Tibial nerve (tissue), 4 donors: ENCODE results near the gene FAM174A.

ENCODE experiments used
- EP300 ChIP-seq, 2 donors: sonication (generic); formaldehyde crosslinking; IDR thresholded peaks; one replicate each; pipeline ENCODE4 v1.6.1; 2017; ENCODE audit warnings: antibody characterized with exemption in 2 of 2, mild to moderate bottlenecking in 1 of 2
- TF ChIP-seq, protein P1 (sequence below), 5 experiments: fragments of 200-600 bp in 3 of 5; fragments of 450-650 bp in 2 of 5; sonication (generic) in 3 of 5; IDR thresholded peaks; one replicate each; pipeline ENCODE4 v1.5.1; 2016 to 2019; ENCODE audit warnings: antibody characterized with exemption in 5 of 5, mild to moderate bottlenecking in 3 of 5, moderate library complexity in 2 of 5

GRCh38 chr5:100520348-100520747 lies 14.8 kb upstream of the FAM174A start:
- TF ChIP-seq, protein P1, sequence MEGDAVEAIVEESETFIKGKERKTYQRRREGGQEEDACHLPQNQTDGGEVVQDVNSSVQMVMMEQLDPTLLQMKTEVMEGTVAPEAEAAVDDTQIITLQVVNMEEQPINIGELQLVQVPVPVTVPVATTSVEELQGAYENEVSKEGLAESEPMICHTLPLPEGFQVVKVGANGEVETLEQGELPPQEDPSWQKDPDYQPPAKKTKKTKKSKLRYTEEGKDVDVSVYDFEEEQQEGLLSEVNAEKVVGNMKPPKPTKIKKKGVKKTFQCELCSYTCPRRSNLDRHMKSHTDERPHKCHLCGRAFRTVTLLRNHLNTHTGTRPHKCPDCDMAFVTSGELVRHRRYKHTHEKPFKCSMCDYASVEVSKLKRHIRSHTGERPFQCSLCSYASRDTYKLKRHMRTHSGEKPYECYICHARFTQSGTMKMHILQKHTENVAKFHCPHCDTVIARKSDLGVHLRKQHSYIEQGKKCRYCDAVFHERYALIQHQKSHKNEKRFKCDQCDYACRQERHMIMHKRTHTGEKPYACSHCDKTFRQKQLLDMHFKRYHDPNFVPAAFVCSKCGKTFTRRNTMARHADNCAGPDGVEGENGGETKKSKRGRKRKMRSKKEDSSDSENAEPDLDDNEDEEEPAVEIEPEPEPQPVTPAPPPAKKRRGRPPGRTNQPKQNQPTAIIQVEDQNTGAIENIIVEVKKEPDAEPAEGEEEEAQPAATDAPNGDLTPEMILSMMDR (IDR thresholded peaks at IDR 0.05) = no peak
- no peak for TF ChIP-seq EP300 (IDR thresholded peaks at IDR 0.05)
